ENCODE measurements around the gene ZP4.
"Not testable (repeated sequence)": the region's sequence is repeated elsewhere in the genome, so short reads cannot be mapped to it uniquely, and the experiment has no call there.

The ZP4 gene

GRCh38 chr1:237877631-237878030 lies 13.1 kb downstream of the ZP4 start:
- DNase-seq (ENCODE audit: low read depth in 2 of 2): no peak

GRCh38 chr1:237875291-237875690 lies 15.4 kb downstream of the ZP4 start:
- no peak for DNase-seq (ENCODE audit: low read depth in 2 of 2)

GRCh38 chr1:237873487-237874211 lies 17.1 kb downstream of the ZP4 start:
- DNase-seq (ENCODE audit: low read depth in 2 of 2): no peak

- no peak for DNase-seq (ENCODE audit: low read depth in 2 of 2)
Measured at GRCh38 chr1:237868817-237869600, 21.7 kb downstream of the ZP4 start.

DNA sequence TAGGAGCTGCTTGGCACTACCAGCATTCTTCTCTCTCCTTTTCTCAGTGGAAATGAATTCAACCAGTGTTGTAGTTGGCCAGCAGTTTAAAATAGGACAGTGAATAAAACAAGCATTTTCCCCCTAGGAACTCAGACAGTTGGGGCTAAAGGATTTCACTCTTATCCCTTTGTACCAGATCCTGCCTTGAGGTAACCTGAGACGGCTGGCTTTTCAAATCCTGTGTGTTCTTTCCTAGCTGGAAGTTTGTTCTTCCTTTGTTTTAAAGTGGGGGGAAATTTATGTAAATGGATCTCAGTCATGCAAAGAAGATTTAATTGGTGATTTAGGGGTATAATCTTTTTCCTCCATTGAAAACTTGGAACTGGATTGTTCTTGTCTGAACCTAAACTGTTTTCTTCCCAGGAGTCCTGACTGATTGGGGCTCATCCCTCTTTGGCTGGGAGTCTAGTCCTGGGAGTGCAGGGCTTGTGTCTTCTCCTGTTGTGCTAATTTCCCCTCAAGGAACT lies 23.3 kb downstream of the ZP4 start:
- DNase-seq (ENCODE audit: low read depth in 2 of 2): no peak

DNA sequence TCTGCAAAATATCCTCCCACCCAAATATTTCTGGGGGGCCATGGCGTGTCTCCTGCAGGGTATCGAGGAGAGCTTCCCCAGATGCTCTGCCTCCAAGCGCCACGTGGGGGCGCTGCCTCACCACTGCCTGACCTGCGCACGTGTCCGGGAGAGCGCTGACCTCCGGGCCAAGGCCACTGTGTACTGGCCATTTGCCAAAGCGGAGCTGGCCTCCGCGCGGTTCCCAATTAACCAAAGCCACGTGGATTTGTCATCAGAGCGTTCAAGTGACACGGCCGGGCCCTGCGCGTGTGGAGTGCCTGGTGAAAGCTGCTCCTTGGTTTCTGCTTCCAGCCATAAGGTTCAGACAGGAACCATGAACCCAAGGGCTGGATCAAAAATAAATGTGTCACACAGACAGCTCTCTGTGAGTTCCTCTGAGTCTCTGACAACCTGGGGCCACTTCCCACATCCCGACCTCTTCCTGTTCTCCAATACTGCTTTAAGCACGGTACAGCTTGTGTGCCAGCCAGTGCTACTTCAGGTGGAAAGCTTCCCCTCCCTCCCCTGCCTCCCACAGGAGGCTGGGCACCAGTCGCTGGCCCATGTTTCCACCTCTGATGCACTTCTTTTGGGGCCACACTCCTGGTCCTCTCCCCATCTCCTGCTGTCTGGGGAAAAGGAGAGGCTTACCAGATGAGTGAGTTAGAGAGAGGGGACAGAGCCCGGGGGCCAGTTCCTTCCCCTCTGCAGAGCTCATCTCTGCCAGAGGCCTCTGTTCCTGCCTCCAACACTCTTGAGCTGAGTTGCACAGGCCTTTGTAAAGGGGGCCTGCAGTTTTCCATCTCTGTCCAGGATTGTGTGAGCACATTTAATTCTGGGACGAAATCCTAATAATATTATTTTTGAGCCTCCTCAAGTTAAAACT lies 26.1 kb downstream of the ZP4 start:
- no peak for DNase-seq (ENCODE audit: low read depth in 2 of 2)

DNA sequence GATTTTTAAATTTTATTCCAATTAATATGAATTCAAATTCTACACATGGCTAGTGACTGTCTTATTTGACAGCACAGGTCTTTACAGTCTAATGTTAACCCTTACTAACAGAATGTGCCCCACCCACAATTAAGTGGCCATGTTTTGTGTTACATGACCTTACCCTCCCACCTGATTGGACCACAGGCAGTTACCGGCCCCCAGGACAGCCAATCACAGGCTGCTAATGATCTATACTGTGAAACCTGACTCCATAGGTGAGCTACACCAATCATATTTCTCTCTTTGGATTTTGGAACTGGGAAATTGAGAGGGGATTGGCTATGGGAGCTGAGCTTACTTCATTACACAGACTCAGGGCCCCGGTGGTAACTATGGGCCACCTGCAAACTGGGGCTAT lies 27.5 kb downstream of the ZP4 start:
- DNase-seq (ENCODE audit: low read depth in 2 of 2): no peak

DNA sequence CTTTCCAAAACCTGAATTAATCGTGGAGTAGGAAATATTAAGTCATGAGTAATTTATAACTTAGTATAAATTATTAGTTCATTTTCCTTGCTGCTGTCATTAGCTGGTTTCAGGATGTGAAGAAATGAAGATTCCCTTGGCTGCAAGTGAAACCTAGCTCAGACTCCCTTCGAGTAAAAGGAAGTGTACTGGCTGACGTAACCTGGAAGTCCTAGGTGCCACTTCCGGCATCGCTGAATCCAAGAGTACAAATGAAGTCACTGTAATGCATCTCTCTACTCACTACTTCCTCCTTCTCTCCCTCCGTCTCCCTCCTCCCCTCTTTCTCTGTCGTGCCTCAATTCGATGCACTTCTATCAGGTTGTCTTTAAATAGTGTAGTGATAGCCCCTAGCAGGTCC lies 28.8 kb downstream of the ZP4 start:
- no peak for DNase-seq (ENCODE audit: low read depth in 2 of 2)

- DNase-seq (ENCODE audit: low read depth in 2 of 2): no peak
Measured at GRCh38 chr1:237858992-237859391, 31.7 kb downstream of the ZP4 start.

DNA sequence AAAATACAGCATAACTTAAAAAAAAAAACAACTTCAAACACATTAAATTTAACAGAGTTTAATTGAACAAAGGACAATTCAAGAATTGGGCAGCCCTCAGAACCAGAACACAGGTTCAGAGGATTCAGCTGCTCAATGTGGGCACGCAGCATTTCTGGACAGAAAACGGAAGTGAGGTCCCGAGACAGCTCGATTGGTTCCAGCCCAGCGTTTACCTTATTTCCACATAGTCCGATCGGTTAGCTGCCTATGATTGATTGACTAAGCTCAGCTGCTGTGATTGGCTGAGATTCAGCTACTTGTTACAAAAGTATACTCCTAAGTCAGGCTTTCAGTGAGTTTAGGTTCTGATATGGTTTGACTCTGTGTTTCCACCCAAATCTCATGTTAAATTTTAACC lies 33.3 kb downstream of the ZP4 start:
- DNase-seq (ENCODE audit: low read depth in 2 of 2): no peak

DNA sequence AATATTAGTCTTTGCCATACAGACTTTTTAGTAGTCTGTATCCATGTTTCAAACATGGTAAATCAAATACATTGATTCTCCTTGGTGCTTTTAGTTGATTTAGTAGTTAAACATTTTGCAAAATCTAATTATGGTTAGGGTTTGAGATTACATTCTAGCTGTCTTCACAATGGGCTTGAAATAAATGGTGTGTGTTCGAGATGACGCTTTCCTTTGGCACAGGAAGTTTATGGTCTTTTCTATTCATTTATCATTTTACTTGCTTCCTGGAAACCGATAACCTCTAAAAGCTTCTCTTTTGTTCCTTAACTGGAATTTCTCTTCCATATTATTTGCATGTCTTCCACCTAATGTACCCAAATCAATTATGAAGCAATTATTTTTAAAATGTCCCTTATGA lies 38.4 kb downstream of the ZP4 start:
- no peak for DNase-seq (ENCODE audit: low read depth in 2 of 2)

DNA sequence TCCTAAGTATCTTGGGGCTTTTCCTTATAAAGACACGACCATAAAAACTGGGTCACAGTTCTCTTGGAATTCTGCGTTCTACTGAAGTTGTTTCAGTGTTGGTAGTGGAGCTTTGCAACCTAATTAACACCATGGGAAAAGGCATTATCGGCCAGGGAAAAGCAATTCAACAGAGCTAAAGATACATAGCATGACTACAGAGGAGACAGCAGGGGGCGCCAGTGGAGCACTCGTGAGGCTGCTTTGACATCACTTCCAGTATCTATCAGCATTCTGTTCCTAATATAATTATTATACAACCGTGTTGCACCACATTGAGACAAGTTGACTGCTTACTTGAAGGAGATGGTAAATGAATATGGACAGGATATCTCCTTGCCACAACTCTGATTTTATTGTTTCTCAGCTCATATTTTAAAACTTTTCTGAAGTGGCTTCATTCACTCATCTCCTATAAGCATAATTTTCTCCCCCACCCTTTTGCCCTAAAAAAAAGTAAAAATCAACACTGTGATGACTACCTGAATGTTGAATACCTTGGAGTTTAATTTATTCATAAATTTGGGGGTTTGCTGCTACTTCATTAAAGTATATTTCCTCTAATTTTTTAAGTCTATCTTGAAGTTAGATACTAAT lies 39.4 kb downstream of the ZP4 start:
- DNase-seq (ENCODE audit: low read depth in 2 of 2): no peak

- DNase-seq (ENCODE audit: low read depth in 2 of 2): not testable (repeated sequence)
Measured at GRCh38 chr1:237843516-237843915, 47.2 kb downstream of the ZP4 start.

DNA sequence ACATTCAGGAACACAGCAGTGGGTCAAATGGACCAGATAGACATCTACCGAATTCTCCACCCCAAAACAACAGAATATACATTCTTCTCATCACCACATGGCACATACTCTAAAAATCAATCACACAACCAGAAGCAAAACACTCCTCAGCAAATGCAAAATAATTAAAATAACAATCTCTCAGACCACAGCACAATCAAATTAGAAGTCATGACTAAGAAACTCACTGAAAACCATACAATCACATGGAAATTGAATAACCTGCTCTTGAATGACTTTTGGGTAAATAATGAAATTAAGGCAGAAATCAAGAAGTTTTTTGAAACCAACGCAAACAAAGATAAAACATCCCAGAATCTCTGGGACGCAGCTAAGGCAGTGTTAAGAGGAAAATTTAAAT lies 49.2 kb downstream of the ZP4 start:
- DNase-seq (ENCODE audit: low read depth in 2 of 2): no peak

- no peak for DNase-seq (ENCODE audit: low read depth in 2 of 2)
Measured at GRCh38 chr1:237838904-237839534, 51.7 kb downstream of the ZP4 start.

- DNase-seq (ENCODE audit: low read depth in 2 of 2): no peak
Measured at GRCh38 chr1:237838320-237838719, 52.4 kb downstream of the ZP4 start.

GRCh38 chr1:237834461-237834860 lies 56.3 kb downstream of the ZP4 start:
- DNase-seq (ENCODE audit: low read depth in 2 of 2): no peak

GRCh38 chr1:237834048-237834447 lies 56.7 kb downstream of the ZP4 start:
- no peak for DNase-seq (ENCODE audit: low read depth in 2 of 2)

GRCh38 chr1:237832858-237833257 lies 57.9 kb downstream of the ZP4 start:
- DNase-seq (ENCODE audit: low read depth in 2 of 2): no peak

Data from activated CD8-positive, alpha-beta memory T cell treated with anti-CD3 and anti-CD28 coated beads for 4 hours (primary cell).